A673 (cell line): Measurements from ENCODE around the gene TMCC1. TPM values are rescaled to one million over a fixed set of nuclear protein-coding genes. Genes with fewer than 3 reads are reported as not detected.

Source experiments
- BruUV-seq: library from RNA; stranded (reverse); fragments of 400-500 nt; replicated peaks from 2 replicates; lab custom pipeline; 2021; lab: Mats Ljungman, UMichigan
- CTCF ChIA-PET: fragments of 300-600 bp; sonication (Branson Sonifier 250); formaldehyde crosslinking; loops from one replicate; lab custom pipeline; 2022; ENCODE audit warnings: antibody characterized with exemption; lab: Charles Lee
- POLR2A ChIA-PET: fragments of 300-600 bp; sonication (Branson Sonifier 250); formaldehyde crosslinking; loops from one replicate; lab custom pipeline; 2022; ENCODE audit warnings: antibody characterized with exemption; ENCODE audit not compliant: low non-redundant PET; lab: Charles Lee
- DNase-seq: peaks from one replicate; pipeline ENCODE4 v3.0.0-alpha.2; 2015; ENCODE audit warnings: low spot score
- H3K27ac ChIP-seq: fragments of 200-600 bp; sonication (generic); 2 replicates; pipeline ENCODE4 v1.5.1; 2016; ENCODE audit warnings: mixed run types, low read depth, mild to moderate bottlenecking, mixed read lengths, antibody characterized with exemption, low read length; ENCODE audit not compliant: poor library complexity, severe bottlenecking
- H3K27me3 ChIP-seq: fragments of 200-600 bp; sonication (generic); replicated peaks from 2 replicates; pipeline ENCODE4 v1.6.1; 2017; ENCODE audit warnings: mixed run types, low read depth, mild to moderate bottlenecking, mixed read lengths, antibody characterized with exemption, low read length; ENCODE audit not compliant: insufficient read depth, poor library complexity
- H3K36me3 ChIP-seq: fragments of 200-600 bp; sonication (generic); 2 replicates; pipeline ENCODE4 v1.6.1; 2016; ENCODE audit warnings: mixed run types, mild to moderate bottlenecking, mixed read lengths, antibody characterized with exemption, low read length; ENCODE audit not compliant: insufficient read depth, poor library complexity, severe bottlenecking
- H3K4me1 ChIP-seq: fragments of 200-600 bp; sonication (generic); 2 replicates; pipeline ENCODE4 v1.6.1; 2017; ENCODE audit warnings: mixed run types, mild to moderate bottlenecking, mixed read lengths, antibody characterized with exemption, low read length; ENCODE audit not compliant: insufficient read depth, poor library complexity, severe bottlenecking
- H3K4me3 ChIP-seq: fragments of 200-600 bp; sonication (generic); 2 replicates; pipeline ENCODE4 v1.5.1; 2016; ENCODE audit warnings: low read depth, mixed run types, mild to moderate bottlenecking, mixed read lengths, low read length; ENCODE audit not compliant: poor library complexity, severe bottlenecking
- H3K9me3 ChIP-seq: fragments of 200-600 bp; sonication (generic); 2 replicates; pipeline ENCODE4 v1.6.1; 2016; ENCODE audit warnings: mixed run types, low read depth, mild to moderate bottlenecking, mixed read lengths, antibody characterized with exemption, low read length; ENCODE audit not compliant: poor library complexity, severe bottlenecking
- CTCF ChIP-seq: fragments of 300-800, 200-600 bp; sonication (generic); conservative IDR thresholded peaks from 2 replicates; pipeline ENCODE4 v1.5.1; 2017; ENCODE audit warnings: low read depth, mild to moderate bottlenecking, antibody characterized with exemption, low read length, moderate library complexity, mixed read lengths
- EZH2 ChIP-seq: fragments of 200-600 bp; sonication (generic); IDR thresholded peaks from 2 replicates; pipeline ENCODE4 v1.6.1; 2017; ENCODE audit warnings: borderline replicate concordance, low read depth, mild to moderate bottlenecking, mixed read lengths, antibody characterized with exemption, low read length; ENCODE audit not compliant: poor library complexity, severe bottlenecking
- intact Hi-C: fragments of 100-400 bp; cut with micrococcal nuclease; formaldehyde crosslinking; loops from one replicate; pipeline ENCODE4 v1.10.0; 2022; ENCODE audit not compliant: unreplicated experiment
- total RNA-seq: library from RNA; stranded (reverse); gene quantifications from 2 replicates; pipeline ENCODE4 v1.2.3, GENCODE V29; 2021

The TMCC1 gene
- total RNA-seq, 1 experiment from 2014 or later, result 29.4 TPM

- no peaks in the 10 kb centered on the region for H3K27me3 ChIP-seq
- ChIA-PET POLR2A (no interaction called here), CTCF (no interaction called here)
- H3K27ac ChIP-seq, result no peak overlapping the region
- no peaks in the 10 kb centered on the region for H3K4me1 ChIP-seq
- no peaks in the 10 kb centered on the region for H3K36me3 ChIP-seq
- no peak overlapping the region for H3K4me3 ChIP-seq
- H3K9me3 ChIP-seq, result no peaks in the 10 kb centered on the region
- BruUV-seq, result no TSS peak
- intact Hi-C loops, result no loop called here
- TF ChIP-seq EZH2, result no peak
- no peak for TF ChIP-seq CTCF
- DNase-seq, result no peak
These were observed 276.8 kb downstream of the TMCC1 start for GRCh38 chr3:129616713-129617112.

- ChIA-PET CTCF (no interaction called here), POLR2A (no interaction called here)
- TF ChIP-seq CTCF, result no peak
- no peaks in the 10 kb centered on the region for H3K4me1 ChIP-seq
- H3K27me3 ChIP-seq, result no peaks in the 10 kb centered on the region
- intact Hi-C loops, result no loop called here
- H3K27ac ChIP-seq, result no peak overlapping the region
- H3K36me3 ChIP-seq, result no peaks in the 10 kb centered on the region
- no TSS peak for BruUV-seq
- no peak for DNase-seq
- H3K4me3 ChIP-seq, result no peak overlapping the region
- H3K9me3 ChIP-seq, result no peaks in the 10 kb centered on the region
These were observed 277.2 kb downstream of the TMCC1 start for GRCh38 chr3:129616291-129616690.

- ChIA-PET CTCF (no interaction called here), POLR2A (no interaction called here)
- no peaks in the 10 kb centered on the region for H3K4me1 ChIP-seq
- H3K9me3 ChIP-seq, result no peaks in the 10 kb centered on the region
- BruUV-seq, result no TSS peak
- DNase-seq, result no peak
- no peaks in the 10 kb centered on the region for H3K27me3 ChIP-seq
- TF ChIP-seq EZH2, result no peak
- TF ChIP-seq CTCF, result no peak
- no peaks in the 10 kb centered on the region for H3K36me3 ChIP-seq
- intact Hi-C loops, result no loop called here
- H3K27ac ChIP-seq, result no peak overlapping the region
- no peak overlapping the region for H3K4me3 ChIP-seq
These were observed 277.7 kb downstream of the TMCC1 start for GRCh38 chr3:129615751-129616281.
